Trophoblast cell (in vitro differentiated cells and primary cell): ENCODE results near the gene GATA3. TPM values are rescaled to one million over a fixed set of nuclear protein-coding genes. Genes with fewer than 3 reads are reported as not detected.
A peak's percentile ranks its signal among the peaks of the same experiment; 100 is the strongest.

ENCODE experiments used
- DNase-seq, 2 donors: peaks; one replicate each; pipeline ENCODE4 v3.0.0-alpha.2; 2016
- H2AFZ ChIP-seq: 2 replicates; pipeline ENCODE4 v1.6.1; 2013; ENCODE audit warnings: low read length, moderate library complexity, mild to moderate bottlenecking; ENCODE audit not compliant: insufficient read depth, poor library complexity
- H2AK5ac ChIP-seq: 2 replicates; pipeline ENCODE4 v1.6.1; 2013; ENCODE audit warnings: mild to moderate bottlenecking, low read length
- H2BK120ac ChIP-seq: 2 replicates; pipeline ENCODE4 v1.6.1; 2013; ENCODE audit warnings: low read length, mild to moderate bottlenecking, moderate library complexity; ENCODE audit not compliant: insufficient read depth, poor library complexity
- H2BK12ac ChIP-seq: 2 replicates; pipeline ENCODE4 v1.6.1; 2013; ENCODE audit warnings: mild to moderate bottlenecking, low read length, moderate library complexity
- H2BK5ac ChIP-seq: 2 replicates; pipeline ENCODE4 v1.6.1; 2013; ENCODE audit warnings: low read length, low read depth, moderate library complexity, mild to moderate bottlenecking; ENCODE audit not compliant: poor library complexity
- H3K14ac ChIP-seq: 2 replicates; pipeline ENCODE4 v1.6.1; 2013; ENCODE audit warnings: mild to moderate bottlenecking, low read length
- H3K18ac ChIP-seq: 2 replicates; pipeline ENCODE4 v1.6.1; 2013; ENCODE audit warnings: mild to moderate bottlenecking, low read length
- H3K23ac ChIP-seq: 2 replicates; pipeline ENCODE4 v1.6.1; 2013; ENCODE audit warnings: low read length
- H3K27ac ChIP-seq: 2 replicates; pipeline ENCODE4 v1.5.1; 2013; ENCODE audit warnings: low read depth, mild to moderate bottlenecking, inconsistent platforms, low read length, moderate library complexity
- H3K27me3 ChIP-seq: 2 replicates; pipeline ENCODE4 v1.6.1; 2013; ENCODE audit warnings: inconsistent platforms, mild to moderate bottlenecking, low read length, moderate library complexity; ENCODE audit not compliant: insufficient read depth
- H3K36me3 ChIP-seq, 2 experiments: 1 replicate in 1 of 2; 2 replicates in 1 of 2; pipeline ENCODE4 v1.6.1; 2013; ENCODE audit warnings: low read length in 2 of 2, mild to moderate bottlenecking in 2 of 2, moderate library complexity in 1 of 2; ENCODE audit not compliant: insufficient read depth in 2 of 2, control insufficient read depth in 1 of 2
- H3K4ac ChIP-seq: 2 replicates; pipeline ENCODE4 v1.6.1; 2013; ENCODE audit warnings: low read depth, mild to moderate bottlenecking, low read length, moderate library complexity
- H3K4me1 ChIP-seq, 2 experiments: 1 replicate in 1 of 2; 2 replicates in 1 of 2; pipeline ENCODE4 v1.6.1; 2013; ENCODE audit warnings: low read length in 2 of 2, mild to moderate bottlenecking in 2 of 2, moderate library complexity in 1 of 2; ENCODE audit not compliant: insufficient read depth in 2 of 2, control insufficient read depth in 1 of 2
- H3K4me2 ChIP-seq: 2 replicates; pipeline ENCODE4 v1.6.1; 2013; ENCODE audit warnings: inconsistent platforms, mild to moderate bottlenecking, low read length, moderate library complexity
- H3K4me3 ChIP-seq: 2 replicates; pipeline ENCODE4 v1.5.1; 2013; ENCODE audit warnings: mild to moderate bottlenecking, low read depth, low read length, inconsistent platforms
- H3K79me1 ChIP-seq: one replicate; pipeline ENCODE4 v1.6.1; 2013; ENCODE audit warnings: low read length
- H3K79me2 ChIP-seq: 2 replicates; pipeline ENCODE4 v1.6.1; 2013; ENCODE audit warnings: low read length, mild to moderate bottlenecking; ENCODE audit not compliant: control insufficient read depth, insufficient read depth, poor library complexity
- H3K9ac ChIP-seq: 2 replicates; pipeline ENCODE4 v1.6.1; 2013; ENCODE audit warnings: mild to moderate bottlenecking, low read length
- H3K9me3 ChIP-seq: 2 replicates; pipeline ENCODE4 v1.6.1; 2013; ENCODE audit warnings: low read depth, mild to moderate bottlenecking, control low read depth, inconsistent platforms, low read length; ENCODE audit not compliant: insufficient read depth
- H4K12ac ChIP-seq: 2 replicates; pipeline ENCODE4 v1.6.1; 2013; ENCODE audit warnings: low read depth, mild to moderate bottlenecking, low read length, moderate library complexity
- H4K8ac ChIP-seq: 2 replicates; pipeline ENCODE4 v1.6.1; 2013; ENCODE audit warnings: low read depth, mild to moderate bottlenecking, low read length, moderate library complexity
- H4K91ac ChIP-seq: one replicate; pipeline ENCODE4 v1.6.1; 2013; ENCODE audit warnings: low read depth, mild to moderate bottlenecking, low read length, moderate library complexity
- WGBS: extraction: QIAGEN DNeasy Blood & Tissue Kit; methylation state at CpG from one replicate; pipeline ENCODE4 v1.1.7; 2013; ENCODE audit warnings: missing lambda C conversion rate; ENCODE audit not compliant: insufficient read length, insufficient coverage; ENCODE audit errors: extremely low coverage; 5-methylcytosine and 5-hydroxymethylcytosine counted together
- polyA plus RNA-seq: library from polyadenylated mRNA; stranded (reverse); fragments of 200-250 nt; gene quantifications from 2 replicates; pipeline ENCODE4 v1.2.3, GENCODE V29; 2013

GATA3 gene
- polyA plus RNA-seq = 366 and 392 TPM in 2 replicates

GRCh38 chr10:8054494-8055407 is at the start of gene GATA3:
Gene GATA3 (plus strand): TSS chr10:8054688. CDS start chr10:8055656, 968 bp downstream.
- H3K9ac ChIP-seq = peak within 1 kb of the TSS; percentile 100
- H3K4me2 ChIP-seq = peak within 1 kb of the TSS; percentile 84
- peak within 1 kb of the TSS; percentile 99 for H3K4me3 ChIP-seq
- DNase-seq = peak; percentile 97 to 98
- peak within 1 kb of the TSS; percentile 59 for H2AK5ac ChIP-seq
- H2BK12ac ChIP-seq = peak within 1 kb of the TSS; percentile 79
- H3K23ac ChIP-seq = peak within 1 kb of the TSS; percentile 87
- H3K27me3 ChIP-seq = no peaks in the 10 kb centered on the region
- WGBS = no CpG with 5 or more reads among the region's 65 CpGs
- peak within 1 kb of the TSS; percentile 98 for H3K18ac ChIP-seq
- peaks cover 72% of the 10 kb centered on the region for H3K79me2 ChIP-seq
- peak within 1 kb of the TSS; percentile 91 for H4K8ac ChIP-seq
- peak within 1 kb of the TSS; percentile 84 for H4K91ac ChIP-seq
- peak within 1 kb of the TSS; percentile 84 for H2BK120ac ChIP-seq
- H3K14ac ChIP-seq = peak within 1 kb of the TSS; percentile 97
- no peaks in the 10 kb centered on the region for H3K9me3 ChIP-seq
- peak within 1 kb of the TSS; percentile 73 for H4K12ac ChIP-seq
- H3K27ac ChIP-seq = peak within 1 kb of the TSS; percentile 99
- peaks cover 29 to 31% of the 10 kb centered on the region in 2 experiments for H3K36me3 ChIP-seq
- peak within 1 kb of the TSS; percentile 38 for H2AFZ ChIP-seq
- H3K4me1 ChIP-seq = peaks cover 10 to 14% of the 10 kb centered on the region in 2 experiments
- peak within 1 kb of the TSS; percentile 90 for H2BK5ac ChIP-seq
- H3K79me1 ChIP-seq = peaks cover 87% of the 10 kb centered on the region
- H3K4ac ChIP-seq = peak within 1 kb of the TSS; percentile 95

DNA sequence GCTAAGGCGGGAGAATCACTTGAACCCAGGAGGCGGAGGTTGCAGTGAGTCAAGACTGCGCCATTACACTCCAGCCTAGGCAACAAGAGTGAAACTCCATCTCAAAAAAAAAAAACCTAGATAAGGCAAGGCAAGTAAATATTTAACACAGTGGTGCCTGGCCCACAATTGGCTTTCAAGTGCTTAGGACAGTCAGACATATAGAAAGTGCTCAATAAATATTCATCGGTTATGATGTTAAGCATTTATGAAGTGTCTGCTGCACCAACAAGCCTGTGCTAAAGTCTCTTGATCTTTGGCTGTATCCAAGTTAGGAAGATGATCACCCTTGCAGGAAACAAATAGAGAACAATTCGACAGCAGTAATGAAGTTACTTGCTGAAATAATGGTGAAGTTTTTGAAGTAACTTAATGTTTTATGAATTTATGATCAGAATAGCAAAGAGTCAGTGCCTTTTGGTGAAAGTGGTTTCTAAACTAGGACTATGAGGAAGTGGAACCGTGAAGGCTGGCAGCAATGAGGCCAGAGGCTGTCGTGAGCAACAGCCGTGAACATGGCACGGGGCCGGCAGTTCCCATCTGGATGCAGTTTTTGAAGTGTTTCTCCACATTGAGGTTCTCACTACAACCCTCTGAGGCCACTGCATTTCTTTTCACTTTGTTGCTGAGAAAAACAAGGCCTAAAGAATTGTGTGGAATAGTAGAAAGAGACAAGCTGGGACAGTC is 48.1 kb upstream of the GATA3 start:
- Histone ChIP-seq H3K4ac (no peak overlapping the region), H4K8ac (no peak overlapping the region), H3K27ac (no peak overlapping the region), H2BK120ac (no peak overlapping the region), H3K9me3 (no peaks in the 10 kb centered on the region), H4K12ac (no peak overlapping the region), H3K27me3 (no peaks in the 10 kb centered on the region), H4K91ac (no peak overlapping the region), H3K4me3 (no peak overlapping the region), H2AK5ac (no peak overlapping the region), H3K18ac (no peak overlapping the region), H3K4me2 (no peak overlapping the region), H2BK12ac (no peak overlapping the region), H3K4me1 (no peaks in the 10 kb centered on the region), H3K23ac (no peak overlapping the region), H3K36me3 (peaks cover 3 to 7% of the 10 kb centered on the region in 2 experiments), H3K79me2 (no peaks in the 10 kb centered on the region), H2BK5ac (no peak overlapping the region), H2AFZ (no peak overlapping the region), H3K14ac (no peak overlapping the region), H3K9ac (no peak overlapping the region), H3K79me1 (no peaks in the 10 kb centered on the region)
- no CpG with 5 or more reads among the region's 10 CpGs for WGBS
- no peak for DNase-seq

DNA sequence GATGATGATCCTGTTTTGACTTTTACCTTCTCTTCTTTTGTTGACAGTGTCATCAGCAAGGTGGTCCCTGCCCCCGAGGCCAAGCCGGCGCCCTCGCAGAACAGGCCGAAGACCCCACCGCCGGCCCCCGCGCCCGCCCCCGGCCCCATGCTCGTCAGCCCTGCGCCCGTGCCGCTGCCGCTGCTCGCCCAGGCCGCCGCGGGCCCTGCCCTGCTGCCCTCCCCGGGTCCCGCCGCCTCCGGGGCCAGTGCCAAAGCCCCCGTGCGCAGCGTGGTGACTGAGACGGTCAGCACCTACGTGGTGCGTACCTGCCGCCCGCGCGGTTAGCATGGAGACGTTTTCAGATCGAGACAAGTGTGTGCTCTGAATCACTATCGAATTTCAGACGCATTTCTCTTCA is 45.5 kb upstream of the GATA3 start:
- Histone ChIP-seq H3K9ac (no peak overlapping the region), H3K4me1 (no peaks in the 10 kb centered on the region), H2AFZ (no peak overlapping the region), H3K36me3 (peaks cover 5 to 8% of the 10 kb centered on the region in 2 experiments), H3K4me2 (no peak overlapping the region), H3K4ac (no peak overlapping the region), H3K18ac (no peak overlapping the region), H4K12ac (no peak overlapping the region), H3K79me2 (no peaks in the 10 kb centered on the region), H4K8ac (no peak overlapping the region), H3K14ac (no peak overlapping the region), H3K27ac (no peak overlapping the region), H2BK12ac (no peak overlapping the region), H3K27me3 (no peaks in the 10 kb centered on the region), H2BK5ac (no peak overlapping the region), H4K91ac (no peak overlapping the region), H2BK120ac (no peak overlapping the region), H3K4me3 (no peak overlapping the region), H3K9me3 (no peaks in the 10 kb centered on the region), H3K23ac (no peak overlapping the region), H3K79me1 (no peaks in the 10 kb centered on the region), H2AK5ac (no peak overlapping the region)
- no CpG with 5 or more reads among the region's 38 CpGs for WGBS
- no peak for DNase-seq

DNA sequence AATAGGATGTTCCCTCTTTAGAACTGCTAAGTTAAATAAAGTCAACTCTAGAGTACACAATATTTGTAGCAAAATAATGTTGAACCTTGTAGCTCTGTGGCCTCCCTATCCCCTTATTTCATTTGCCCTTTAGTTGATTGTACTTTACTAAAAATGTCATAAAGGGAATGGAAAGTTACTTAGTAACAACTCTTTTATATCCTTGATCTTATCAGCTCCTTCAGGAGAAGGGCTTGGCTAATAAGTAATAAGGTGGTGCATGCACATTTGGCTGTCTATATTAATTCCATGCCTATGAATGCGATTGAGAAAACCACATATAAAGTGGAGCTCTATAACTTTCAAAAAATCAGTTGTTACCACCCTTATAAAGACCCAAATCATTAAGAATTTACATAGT is 41.5 kb upstream of the GATA3 start:
- Histone ChIP-seq H2AFZ (no peak overlapping the region), H2BK120ac (no peak overlapping the region), H3K14ac (no peak overlapping the region), H3K9ac (no peak overlapping the region), H2BK12ac (no peak overlapping the region), H4K91ac (no peak overlapping the region), H3K27ac (no peak overlapping the region), H3K79me2 (no peaks in the 10 kb centered on the region), H2BK5ac (no peak overlapping the region), H4K12ac (no peak overlapping the region), H3K23ac (no peak overlapping the region), H3K4me1 (peaks cover 2 to 5% of the 10 kb centered on the region in 2 experiments), H3K27me3 (no peaks in the 10 kb centered on the region), H3K18ac (no peak overlapping the region), H3K4me3 (no peak overlapping the region), H3K9me3 (no peaks in the 10 kb centered on the region), H2AK5ac (no peak overlapping the region), H3K4me2 (no peak overlapping the region), H3K4ac (no peak overlapping the region), H4K8ac (no peak overlapping the region), H3K79me1 (no peaks in the 10 kb centered on the region), H3K36me3 (peaks cover 9 to 10% of the 10 kb centered on the region in 2 experiments)
- no CpG with 5 or more reads among the region's 1 CpG for WGBS
- no peak for DNase-seq
